ENCODE data around the gene EFNB3. TPM values are rescaled to one million over a fixed set of nuclear protein-coding genes. Genes with fewer than 3 reads are reported as not detected.

Gene EFNB3
- total RNA-seq, 1 experiment from 2014 or later: 2.5 TPM

DNA sequence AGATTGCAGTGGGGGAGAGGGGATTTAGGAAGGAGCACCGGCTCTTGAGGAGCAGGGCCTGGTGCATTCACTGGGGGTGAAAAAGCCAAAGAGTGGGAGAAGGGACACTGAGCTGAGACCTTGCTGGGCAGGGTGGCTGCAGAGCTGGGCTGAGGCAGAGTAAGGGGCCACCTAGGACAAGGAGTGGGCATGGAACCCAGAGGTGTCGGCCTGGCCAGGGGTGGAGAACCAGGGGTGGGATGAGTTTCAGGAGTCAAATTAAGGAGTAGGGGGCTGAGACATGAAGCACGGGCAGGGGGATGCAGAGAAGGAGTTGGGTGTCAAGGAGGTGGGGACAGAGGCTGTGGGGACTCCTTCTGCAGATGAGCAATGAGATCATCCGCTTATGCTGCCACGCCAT is 32.6 kb downstream of the EFNB3 start:
- CTCF ChIA-PET: interaction anchor here (0.8 kb wide), 1 partner anchor 67 kb away, joined by 3 read pairs; no protein-coding TSS in a partner anchor
- intact Hi-C loops (cut with micrococcal nuclease; ENCODE audit: unreplicated experiment) (no loop called here), in situ Hi-C loops (cut with HindIII; ENCODE audit: low pct_unique_long_range_greater_than_20kb, low sequenced_read_pairs) (no loop called here)
- Histone ChIP-seq H3K36me3 (ENCODE audit: control insufficient read depth, insufficient read depth, low read length) (no peaks in the 10 kb centered on the region), H3K27me3 (ENCODE audit: control insufficient read depth, insufficient read depth, low read length) (no peaks in the 10 kb centered on the region), H3K9me3 (ENCODE audit: control insufficient read depth, insufficient read depth, low read depth, low read length) (no peaks in the 10 kb centered on the region), H3K4me3 (ENCODE audit: low read depth in 2 of 2, low read length in 2 of 2) (no peak overlapping the region), H3K27ac (ENCODE audit: low read length) (no peak overlapping the region), H3K4me1 (ENCODE audit: control insufficient read depth, insufficient read depth, low read length) (no peaks in the 10 kb centered on the region)
- POLR2A ChIA-PET: no interaction called here
- TF ChIP-seq SIN3A (IDR thresholded peaks at IDR 0.05; ENCODE audit: borderline replicate concordance, insufficient read depth, low read depth, low read length) (no peak), POLR2AphosphoS5 (IDR thresholded peaks at IDR 0.05; ENCODE audit: low read depth, low read length) (no peak)
- no TSS peak for BruUV-seq (replicated peaks)
- DNase-seq (ENCODE audit: low read depth, low spot score) (no peak), ATAC-seq (no peak)

DNA sequence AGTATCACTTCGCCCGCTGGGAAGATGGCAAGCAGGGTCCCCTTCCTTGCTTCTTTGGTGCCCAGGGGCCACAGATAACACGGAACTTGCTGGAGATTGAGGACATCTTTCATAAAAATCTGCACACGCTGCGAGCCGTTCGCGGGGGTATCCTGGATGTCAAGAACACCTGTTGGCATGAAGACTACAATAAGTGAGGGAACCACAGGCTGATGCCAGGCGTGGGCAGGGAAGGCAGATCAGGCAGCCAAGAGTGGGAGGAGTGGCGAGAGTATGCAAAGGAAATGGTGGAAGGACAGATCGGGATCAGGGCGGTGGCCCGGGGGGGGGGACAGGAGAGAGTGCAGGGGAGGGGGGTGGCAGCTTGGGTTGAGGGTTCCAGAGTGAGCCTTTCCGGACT is 34.7 kb downstream of the EFNB3 start:
- POLR2A ChIA-PET: no interaction called here
- in situ Hi-C loops (cut with HindIII; ENCODE audit: low pct_unique_long_range_greater_than_20kb, low sequenced_read_pairs): no loop called here
- H3K27me3 ChIP-seq (ENCODE audit: control insufficient read depth, insufficient read depth, low read length): no peaks in the 10 kb centered on the region
- ATAC-seq (no peak), DNase-seq (ENCODE audit: low read depth, low spot score) (no peak)
- H3K36me3 ChIP-seq (ENCODE audit: control insufficient read depth, insufficient read depth, low read length): no peaks in the 10 kb centered on the region
- H3K4me1 ChIP-seq (ENCODE audit: control insufficient read depth, insufficient read depth, low read length): no peaks in the 10 kb centered on the region
- H3K9me3 ChIP-seq (ENCODE audit: control insufficient read depth, insufficient read depth, low read depth, low read length): no peaks in the 10 kb centered on the region
- CTCF ChIA-PET: no interaction called here
- intact Hi-C loops (cut with micrococcal nuclease; ENCODE audit: unreplicated experiment): loop anchor here (10.0 kb wide), 1 partner anchor 115 kb away; the partner anchor contains the start of genes CYB5D1, NAA38 and TMEM88
- H3K27ac ChIP-seq (ENCODE audit: low read length): no peak overlapping the region
- no TSS peak for BruUV-seq (replicated peaks)
- TF ChIP-seq, protein P1, sequence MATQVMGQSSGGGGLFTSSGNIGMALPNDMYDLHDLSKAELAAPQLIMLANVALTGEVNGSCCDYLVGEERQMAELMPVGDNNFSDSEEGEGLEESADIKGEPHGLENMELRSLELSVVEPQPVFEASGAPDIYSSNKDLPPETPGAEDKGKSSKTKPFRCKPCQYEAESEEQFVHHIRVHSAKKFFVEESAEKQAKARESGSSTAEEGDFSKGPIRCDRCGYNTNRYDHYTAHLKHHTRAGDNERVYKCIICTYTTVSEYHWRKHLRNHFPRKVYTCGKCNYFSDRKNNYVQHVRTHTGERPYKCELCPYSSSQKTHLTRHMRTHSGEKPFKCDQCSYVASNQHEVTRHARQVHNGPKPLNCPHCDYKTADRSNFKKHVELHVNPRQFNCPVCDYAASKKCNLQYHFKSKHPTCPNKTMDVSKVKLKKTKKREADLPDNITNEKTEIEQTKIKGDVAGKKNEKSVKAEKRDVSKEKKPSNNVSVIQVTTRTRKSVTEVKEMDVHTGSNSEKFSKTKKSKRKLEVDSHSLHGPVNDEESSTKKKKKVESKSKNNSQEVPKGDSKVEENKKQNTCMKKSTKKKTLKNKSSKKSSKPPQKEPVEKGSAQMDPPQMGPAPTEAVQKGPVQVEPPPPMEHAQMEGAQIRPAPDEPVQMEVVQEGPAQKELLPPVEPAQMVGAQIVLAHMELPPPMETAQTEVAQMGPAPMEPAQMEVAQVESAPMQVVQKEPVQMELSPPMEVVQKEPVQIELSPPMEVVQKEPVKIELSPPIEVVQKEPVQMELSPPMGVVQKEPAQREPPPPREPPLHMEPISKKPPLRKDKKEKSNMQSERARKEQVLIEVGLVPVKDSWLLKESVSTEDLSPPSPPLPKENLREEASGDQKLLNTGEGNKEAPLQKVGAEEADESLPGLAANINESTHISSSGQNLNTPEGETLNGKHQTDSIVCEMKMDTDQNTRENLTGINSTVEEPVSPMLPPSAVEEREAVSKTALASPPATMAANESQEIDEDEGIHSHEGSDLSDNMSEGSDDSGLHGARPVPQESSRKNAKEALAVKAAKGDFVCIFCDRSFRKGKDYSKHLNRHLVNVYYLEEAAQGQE (IDR thresholded peaks at IDR 0.05; ENCODE audit: insufficient read depth in 1 of 2, low read depth in 2 of 2, low read length in 1 of 2): no peak
- H3K4me3 ChIP-seq (ENCODE audit: low read depth in 2 of 2, low read length in 2 of 2): no peak overlapping the region

DNA sequence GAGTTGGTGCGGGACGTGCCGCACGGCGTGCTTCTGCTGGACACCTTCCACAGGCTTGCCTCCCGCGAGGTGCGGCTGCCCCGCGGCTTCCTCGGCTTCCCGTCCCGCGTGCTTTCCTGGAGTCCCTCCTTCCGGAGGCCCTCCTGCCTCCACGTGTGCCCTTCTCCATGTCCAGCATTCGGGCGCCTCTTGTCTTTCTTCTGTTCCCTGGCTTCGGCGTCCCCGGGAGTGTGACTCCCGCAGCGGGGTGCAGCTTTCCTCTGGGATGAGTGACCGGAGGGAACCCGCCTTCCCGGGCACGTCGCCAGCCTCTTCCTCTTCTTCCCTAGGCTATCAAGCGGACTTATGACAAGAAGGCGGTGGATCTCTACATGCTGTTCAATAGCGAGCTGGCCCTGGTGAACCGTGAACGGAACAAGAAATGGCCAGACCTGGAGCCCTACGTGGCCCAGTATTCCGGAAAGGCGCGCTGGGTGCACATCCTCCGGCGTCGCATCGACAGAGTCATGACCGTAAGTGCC is 35.5 kb downstream of the EFNB3 start:
- ChIA-PET POLR2A (no interaction called here), CTCF (no interaction called here)
- TF ChIP-seq, protein P2, sequence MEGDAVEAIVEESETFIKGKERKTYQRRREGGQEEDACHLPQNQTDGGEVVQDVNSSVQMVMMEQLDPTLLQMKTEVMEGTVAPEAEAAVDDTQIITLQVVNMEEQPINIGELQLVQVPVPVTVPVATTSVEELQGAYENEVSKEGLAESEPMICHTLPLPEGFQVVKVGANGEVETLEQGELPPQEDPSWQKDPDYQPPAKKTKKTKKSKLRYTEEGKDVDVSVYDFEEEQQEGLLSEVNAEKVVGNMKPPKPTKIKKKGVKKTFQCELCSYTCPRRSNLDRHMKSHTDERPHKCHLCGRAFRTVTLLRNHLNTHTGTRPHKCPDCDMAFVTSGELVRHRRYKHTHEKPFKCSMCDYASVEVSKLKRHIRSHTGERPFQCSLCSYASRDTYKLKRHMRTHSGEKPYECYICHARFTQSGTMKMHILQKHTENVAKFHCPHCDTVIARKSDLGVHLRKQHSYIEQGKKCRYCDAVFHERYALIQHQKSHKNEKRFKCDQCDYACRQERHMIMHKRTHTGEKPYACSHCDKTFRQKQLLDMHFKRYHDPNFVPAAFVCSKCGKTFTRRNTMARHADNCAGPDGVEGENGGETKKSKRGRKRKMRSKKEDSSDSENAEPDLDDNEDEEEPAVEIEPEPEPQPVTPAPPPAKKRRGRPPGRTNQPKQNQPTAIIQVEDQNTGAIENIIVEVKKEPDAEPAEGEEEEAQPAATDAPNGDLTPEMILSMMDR (IDR thresholded peaks at IDR 0.05): no peak
- TF ChIP-seq TCF7L2 (IDR thresholded peaks at IDR 0.05; ENCODE audit: low read depth, low read length) (no peak), POLR2AphosphoS5 (IDR thresholded peaks at IDR 0.05; ENCODE audit: low read depth, low read length) (no peak), SIN3A (IDR thresholded peaks at IDR 0.05; ENCODE audit: borderline replicate concordance, insufficient read depth, low read depth, low read length) (no peak)
- TF ChIP-seq, protein P1 (IDR thresholded peaks at IDR 0.05; ENCODE audit: insufficient read depth in 1 of 2, low read depth in 2 of 2, low read length in 1 of 2): no peak
- Histone ChIP-seq H3K4me1 (ENCODE audit: control insufficient read depth, insufficient read depth, low read length) (no peaks in the 10 kb centered on the region), H3K27me3 (ENCODE audit: control insufficient read depth, insufficient read depth, low read length) (no peaks in the 10 kb centered on the region), H3K36me3 (ENCODE audit: control insufficient read depth, insufficient read depth, low read length) (no peaks in the 10 kb centered on the region), H3K27ac (ENCODE audit: low read length) (no peak overlapping the region), H3K4me3 (ENCODE audit: low read depth in 2 of 2, low read length in 2 of 2) (no peak overlapping the region), H3K9me3 (ENCODE audit: control insufficient read depth, insufficient read depth, low read depth, low read length) (no peaks in the 10 kb centered on the region)
- in situ Hi-C loops (cut with HindIII; ENCODE audit: low pct_unique_long_range_greater_than_20kb, low sequenced_read_pairs): no loop called here
- no peak for DNase-seq (ENCODE audit: low read depth, low spot score)
- intact Hi-C loops (cut with micrococcal nuclease; ENCODE audit: unreplicated experiment): loop anchor here (10.0 kb wide), 1 partner anchor 114 kb away; the partner anchor contains the start of genes CYB5D1, NAA38 and TMEM88
- no peak for ATAC-seq
- BruUV-seq (replicated peaks): no TSS peak

All from Panc1 (cell line).